GM12872 (cell line): ENCODE results near the gene ABCC11.

Source experiments
- TF ChIP-seq, protein P1 (sequence below): IDR thresholded peaks from 3 replicates; pipeline ENCODE4 v1.5.1; 2011; ENCODE audit warnings: low read depth, mild to moderate bottlenecking, low read length, moderate library complexity; ENCODE audit not compliant: insufficient read depth

Gene ABCC11

GRCh38 chr16:48247311-48247710, at the start of gene ABCC11:
Gene ABCC11, minus strand, starts transcription at chr16:48247539. Its CDS starts 15,618 bp downstream, at chr16:48231921.
- TF ChIP-seq, protein P1, sequence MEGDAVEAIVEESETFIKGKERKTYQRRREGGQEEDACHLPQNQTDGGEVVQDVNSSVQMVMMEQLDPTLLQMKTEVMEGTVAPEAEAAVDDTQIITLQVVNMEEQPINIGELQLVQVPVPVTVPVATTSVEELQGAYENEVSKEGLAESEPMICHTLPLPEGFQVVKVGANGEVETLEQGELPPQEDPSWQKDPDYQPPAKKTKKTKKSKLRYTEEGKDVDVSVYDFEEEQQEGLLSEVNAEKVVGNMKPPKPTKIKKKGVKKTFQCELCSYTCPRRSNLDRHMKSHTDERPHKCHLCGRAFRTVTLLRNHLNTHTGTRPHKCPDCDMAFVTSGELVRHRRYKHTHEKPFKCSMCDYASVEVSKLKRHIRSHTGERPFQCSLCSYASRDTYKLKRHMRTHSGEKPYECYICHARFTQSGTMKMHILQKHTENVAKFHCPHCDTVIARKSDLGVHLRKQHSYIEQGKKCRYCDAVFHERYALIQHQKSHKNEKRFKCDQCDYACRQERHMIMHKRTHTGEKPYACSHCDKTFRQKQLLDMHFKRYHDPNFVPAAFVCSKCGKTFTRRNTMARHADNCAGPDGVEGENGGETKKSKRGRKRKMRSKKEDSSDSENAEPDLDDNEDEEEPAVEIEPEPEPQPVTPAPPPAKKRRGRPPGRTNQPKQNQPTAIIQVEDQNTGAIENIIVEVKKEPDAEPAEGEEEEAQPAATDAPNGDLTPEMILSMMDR = no peak

DNA sequence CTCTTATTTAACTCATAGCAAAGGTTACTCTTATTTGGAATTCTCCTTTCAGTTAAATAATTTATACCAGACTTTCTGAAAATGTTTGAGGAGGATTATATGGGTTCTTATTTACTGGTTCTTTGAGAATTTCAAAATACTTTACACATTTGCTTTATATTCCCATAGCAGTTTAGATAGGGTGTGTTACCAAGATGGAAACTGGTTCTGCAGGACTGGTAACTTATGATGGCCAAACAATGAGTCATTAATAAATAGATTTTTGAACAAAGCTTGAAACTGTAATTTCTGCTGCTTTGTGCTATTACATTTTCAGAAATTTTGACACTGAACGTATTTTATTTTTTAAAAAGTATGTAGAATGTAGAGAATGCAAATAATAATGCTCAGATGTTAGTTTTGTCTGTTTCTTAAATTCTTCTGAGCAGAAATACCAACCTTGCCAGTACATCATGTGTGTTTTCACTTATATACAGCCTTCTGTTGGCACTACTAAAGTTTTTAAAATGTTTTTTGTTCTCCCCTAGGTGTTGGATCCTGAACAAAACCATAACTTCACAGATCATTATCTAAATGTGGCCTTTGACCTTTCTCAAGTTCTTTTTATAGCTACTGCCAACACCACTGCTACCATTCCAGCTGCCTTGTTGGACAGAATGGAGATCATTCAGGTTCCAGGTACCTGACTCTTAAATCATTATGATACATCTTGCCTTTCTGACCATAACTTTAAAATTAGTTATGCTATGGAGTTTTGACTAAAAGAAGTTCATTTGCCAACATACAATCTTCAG, 48.3 kb upstream of the ABCC11 start:
- TF ChIP-seq, protein P1 = no peak

GRCh38 chr16:48294724-48295123, 47.4 kb upstream of the ABCC11 start:
- TF ChIP-seq, protein P1 = no peak

- TF ChIP-seq, protein P1 = no peak
Measured at GRCh38 chr16:48292452-48292851, 45.1 kb upstream of the ABCC11 start.

DNA sequence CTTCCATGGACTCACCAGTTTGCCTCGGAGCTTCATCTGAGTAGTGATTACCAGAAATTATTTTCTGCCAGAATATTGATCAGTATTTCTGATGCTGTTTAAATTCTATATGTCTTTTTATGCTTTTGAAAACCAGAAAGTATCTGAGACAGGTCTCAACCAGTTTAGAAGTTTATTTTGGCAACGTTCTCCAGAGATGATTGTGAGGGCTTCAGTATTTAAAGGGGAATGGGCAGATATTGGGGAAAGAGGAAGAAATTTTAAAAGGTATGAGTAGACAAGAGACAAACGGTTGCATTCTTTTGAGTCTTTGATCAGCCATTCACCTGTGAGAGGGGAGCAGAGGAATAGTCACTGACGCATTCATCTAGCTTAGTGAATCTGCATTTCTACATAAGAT, 44.4 kb upstream of the ABCC11 start:
- TF ChIP-seq, protein P1 = no peak

GRCh38 chr16:48291303-48291702, 44.0 kb upstream of the ABCC11 start:
- TF ChIP-seq, protein P1 = no peak

DNA sequence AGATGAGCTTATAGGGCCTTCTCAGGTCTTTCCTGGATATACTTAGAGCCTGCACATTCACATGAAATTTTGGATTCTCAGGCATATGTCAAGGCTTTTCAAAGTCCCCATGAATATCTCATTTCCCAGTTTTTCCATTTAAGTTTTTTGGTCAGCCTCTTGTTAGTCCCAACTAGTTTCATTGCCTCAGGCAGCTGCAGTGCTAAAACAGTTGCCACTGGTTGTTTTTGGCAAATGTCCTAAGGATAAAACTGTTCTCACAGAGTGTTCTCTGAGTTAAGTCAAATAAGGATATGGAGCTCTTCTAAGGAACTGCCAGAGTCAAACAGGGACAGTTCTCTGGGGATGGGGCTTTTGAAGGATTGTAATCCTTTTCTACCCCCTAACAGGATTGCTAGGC, 39.9 kb upstream of the ABCC11 start:
- TF ChIP-seq, protein P1 = no peak
